Neural progenitor cell (in vitro differentiated cells): ENCODE measurements around the gene OPCML.

Experiments used
- CTCF ChIP-seq: fragments of 200-600 bp; sonication (generic); IDR thresholded peaks from 2 replicates; pipeline ENCODE4 v1.5.1; 2017; ENCODE audit warnings: antibody characterized with exemption, mild to moderate bottlenecking
- EZH2 ChIP-seq: fragments of 200-600 bp; sonication (generic); IDR thresholded peaks from 2 replicates; pipeline ENCODE4 v1.6.1; 2017; ENCODE audit warnings: antibody characterized with exemption, mild to moderate bottlenecking, moderate library complexity

DNA sequence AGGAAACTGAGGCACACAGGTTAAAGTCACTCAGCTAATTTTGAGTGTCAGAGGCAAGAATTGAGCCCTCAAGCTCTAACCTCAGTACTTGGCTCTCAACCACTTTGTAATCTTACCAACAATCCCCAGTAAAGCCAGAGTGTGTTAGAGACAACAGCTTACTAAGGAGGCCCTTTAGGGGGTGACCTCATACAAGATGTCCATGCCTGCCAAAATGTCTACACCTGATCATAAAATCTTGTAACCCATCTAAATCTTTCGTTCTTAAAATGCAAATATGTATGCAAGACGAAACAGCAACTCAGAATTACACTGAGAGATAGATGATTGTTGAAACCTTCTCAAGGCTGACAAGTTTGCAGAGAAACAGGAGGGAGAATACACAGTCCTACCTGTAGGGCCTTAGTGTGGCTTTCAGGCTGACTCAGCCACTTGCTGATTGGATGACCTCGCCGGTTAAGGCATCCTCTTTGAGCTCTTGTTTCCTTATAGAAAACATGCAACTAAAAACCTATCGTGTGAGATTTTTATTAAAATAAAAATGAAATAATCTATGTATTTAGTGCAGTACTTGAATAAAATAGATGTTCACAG is 143.2 kb downstream of the OPCML start:
- TF ChIP-seq CTCF: no peak
- TF ChIP-seq EZH2: no peak
